Neuronal stem cell (in vitro differentiated cells): ENCODE results near the gene USP44.

Experiments used
- DNase-seq: peaks from one replicate; pipeline ENCODE4 v3.0.0-alpha.2; 2013; ENCODE audit warnings: low spot score
- H2AFZ ChIP-seq: one replicate; pipeline ENCODE4 v1.6.1; 2013; ENCODE audit warnings: mild to moderate bottlenecking, low read length, inconsistent platforms
- H2AK5ac ChIP-seq: 2 replicates; pipeline ENCODE4 v1.6.1; 2013; ENCODE audit warnings: low read depth, mild to moderate bottlenecking, inconsistent platforms, low read length, moderate library complexity, mixed read lengths
- H2BK120ac ChIP-seq: 2 replicates; pipeline ENCODE4 v1.6.1; 2013; ENCODE audit warnings: low read depth, mild to moderate bottlenecking, inconsistent platforms, low read length, moderate library complexity, mixed read lengths
- H2BK12ac ChIP-seq: one replicate; pipeline ENCODE4 v1.6.1; 2013; ENCODE audit warnings: low read length, inconsistent platforms
- H2BK15ac ChIP-seq: 2 replicates; pipeline ENCODE4 v1.6.1; 2013; ENCODE audit warnings: mild to moderate bottlenecking, low read length, inconsistent platforms, mixed read lengths
- H2BK5ac ChIP-seq: one replicate; pipeline ENCODE4 v1.6.1; 2013; ENCODE audit warnings: inconsistent platforms, mild to moderate bottlenecking, low read length, moderate library complexity
- H3K14ac ChIP-seq: one replicate; pipeline ENCODE4 v1.6.1; 2013; ENCODE audit warnings: low read length, inconsistent platforms
- H3K18ac ChIP-seq: 2 replicates; pipeline ENCODE4 v1.6.1; 2013; ENCODE audit warnings: low read length, inconsistent platforms
- H3K23ac ChIP-seq: 2 replicates; pipeline ENCODE4 v1.6.1; 2013; ENCODE audit warnings: low read depth, mild to moderate bottlenecking, mixed read lengths, low read length, inconsistent platforms; ENCODE audit not compliant: poor library complexity
- H3K27ac ChIP-seq: replicated peaks from 3 replicates; pipeline ENCODE4 v1.5.1; 2013; ENCODE audit warnings: low read length, inconsistent platforms
- H3K27me3 ChIP-seq, 3 experiments: 2 replicates each; pipeline ENCODE4 v1.6.1; 2013; ENCODE audit warnings: low read length in 3 of 3, mild to moderate bottlenecking in 2 of 3, inconsistent platforms in 1 of 3, low read depth in 1 of 3, mixed read lengths in 1 of 3, moderate library complexity in 1 of 3; ENCODE audit not compliant: control insufficient read depth in 3 of 3, insufficient read depth in 3 of 3
- H3K36me3 ChIP-seq, 2 donors: replicated peaks in 1 of 2; 2 replicates each; pipeline ENCODE4 v1.6.1; 2013; ENCODE audit warnings: low read length in 2 of 2; ENCODE audit not compliant: control insufficient read depth in 2 of 2, insufficient read depth in 2 of 2
- H3K4ac ChIP-seq: 2 replicates; pipeline ENCODE4 v1.6.1; 2013; ENCODE audit warnings: inconsistent platforms, mild to moderate bottlenecking, low read length, moderate library complexity
- H3K4me1 ChIP-seq, 2 donors: 1 replicate in 1 of 2; 2 replicates in 1 of 2; pipeline ENCODE4 v1.6.1; 2013; ENCODE audit warnings: low read length in 2 of 2, low read depth in 1 of 2; ENCODE audit not compliant: control insufficient read depth in 2 of 2, insufficient read depth in 1 of 2
- H3K4me2 ChIP-seq: one replicate; pipeline ENCODE4 v1.6.1; 2013; ENCODE audit warnings: mild to moderate bottlenecking, low read length, inconsistent platforms; ENCODE audit not compliant: insufficient read depth, poor library complexity, severe bottlenecking
- H3K4me3 ChIP-seq, 2 donors: 2 replicates each; pipeline ENCODE4 v1.5.1; 2013; ENCODE audit warnings: low read length in 2 of 2, mild to moderate bottlenecking in 2 of 2, inconsistent platforms in 1 of 2, moderate library complexity in 1 of 2
- H3K79me1 ChIP-seq: one replicate; pipeline ENCODE4 v1.6.1; 2013; ENCODE audit warnings: low read depth, mild to moderate bottlenecking, inconsistent platforms, low read length, moderate library complexity
- H3K9ac ChIP-seq: one replicate; pipeline ENCODE4 v1.6.1; 2013; ENCODE audit warnings: mild to moderate bottlenecking, low read depth, low read length, inconsistent platforms; ENCODE audit not compliant: poor library complexity
- H3K9me3 ChIP-seq, 2 donors: replicated peaks in 1 of 2; 2 replicates each; pipeline versions ENCODE3 to v1.6.1; 2013; ENCODE audit warnings: low read length in 2 of 2, mild to moderate bottlenecking in 2 of 2, inconsistent platforms in 1 of 2, low read depth in 1 of 2, mixed read lengths in 1 of 2, moderate library complexity in 1 of 2; ENCODE audit not compliant: control insufficient read depth in 2 of 2, insufficient read depth in 1 of 2
- H4K8ac ChIP-seq: one replicate; pipeline ENCODE4 v1.6.1; 2013; ENCODE audit warnings: low read depth, mild to moderate bottlenecking, inconsistent platforms, low read length, moderate library complexity
- H4K91ac ChIP-seq: one replicate; pipeline ENCODE4 v1.6.1; 2013; ENCODE audit warnings: low read length, low read depth, mild to moderate bottlenecking, inconsistent platforms; ENCODE audit not compliant: poor library complexity
- WGBS, 2 donors: extraction: QIAGEN DNeasy Blood & Tissue Kit; methylation state at CpG; one replicate each; pipeline ENCODE4 v1.1.7; 2013; ENCODE audit warnings: missing lambda C conversion rate in 2 of 2, mixed read lengths in 1 of 2; ENCODE audit not compliant: insufficient read length in 2 of 2, insufficient replicate concordance in 1 of 2; ENCODE audit errors: extremely low coverage in 2 of 2; 5-methylcytosine and 5-hydroxymethylcytosine counted together

The USP44 gene

GRCh38 chr12:95532851-95533250 is 18.4 kb downstream of the USP44 start:
- Histone ChIP-seq H4K91ac (no peak overlapping the region), H3K18ac (no peak overlapping the region), H2BK120ac (no peak overlapping the region), H2AFZ (no peak overlapping the region), H3K4me1 (peaks cover 0 to 2% of the 10 kb centered on the region in 2 donors), H3K14ac (no peak overlapping the region), H3K4ac (no peak overlapping the region), H2AK5ac (no peak overlapping the region), H3K27me3 (peaks cover 0 to 8% (median 0%) of the 10 kb centered on the region in 3 experiments), H3K79me1 (peaks cover 9% of the 10 kb centered on the region), H3K4me2 (no peak overlapping the region), H4K8ac (no peak overlapping the region), H3K4me3 (no peak overlapping the region), H3K36me3 (peaks cover 0 to 20% of the 10 kb centered on the region in 2 donors), H3K9ac (no peak overlapping the region), H2BK15ac (no peak overlapping the region), H2BK5ac (no peak overlapping the region), H3K27ac (no peak overlapping the region), H3K23ac (no peak overlapping the region), H3K9me3 (no peaks in the 10 kb centered on the region), H2BK12ac (no peak overlapping the region)
- DNase-seq, result no peak
- no CpG with 5 or more reads among the region's 5 CpGs for WGBS, 2 donors

GRCh38 chr12:95529693-95530225 is 21.5 kb downstream of the USP44 start:
- H3K4ac ChIP-seq, result no peak overlapping the region
- no peak overlapping the region for H2BK12ac ChIP-seq
- peaks cover 12% of the 10 kb centered on the region for H3K79me1 ChIP-seq
- H2AFZ ChIP-seq, result no peak overlapping the region
- H2BK15ac ChIP-seq, result no peak overlapping the region
- no peak overlapping the region for H2BK120ac ChIP-seq
- H3K4me1 ChIP-seq, result no peaks in the 10 kb centered on the region
- H3K18ac ChIP-seq, result no peak overlapping the region
- H4K8ac ChIP-seq, result no peak overlapping the region
- no peak overlapping the region for H3K27ac ChIP-seq
- peaks cover 0 to 23% of the 10 kb centered on the region in 2 donors for H3K36me3 ChIP-seq
- no peak overlapping the region for H4K91ac ChIP-seq
- no peak for DNase-seq
- WGBS, 2 donors, result no CpG with 5 or more reads among the region's 4 CpGs
- H2BK5ac ChIP-seq, result no peak overlapping the region
- no peaks in the 10 kb centered on the region for H3K27me3 ChIP-seq
- no peak overlapping the region for H3K4me3 ChIP-seq
- no peak overlapping the region for H3K9ac ChIP-seq
- H3K4me2 ChIP-seq, result no peak overlapping the region
- no peak overlapping the region for H3K23ac ChIP-seq
- H2AK5ac ChIP-seq, result no peak overlapping the region
- no peak overlapping the region for H3K14ac ChIP-seq
- H3K9me3 ChIP-seq, result peaks cover 0 to 3% of the 10 kb centered on the region in 2 donors

GRCh38 chr12:95528431-95528830 is 22.8 kb downstream of the USP44 start:
- H3K9ac ChIP-seq, result no peak overlapping the region
- H3K79me1 ChIP-seq, result peaks cover 7% of the 10 kb centered on the region
- H3K4ac ChIP-seq, result no peak overlapping the region
- H4K8ac ChIP-seq, result no peak overlapping the region
- peak overlapping the region; percentile 0 for H2AFZ ChIP-seq
- H3K4me1 ChIP-seq, result no peaks in the 10 kb centered on the region
- H3K23ac ChIP-seq, result no peak overlapping the region
- no peaks in the 10 kb centered on the region for H3K27me3 ChIP-seq
- H2AK5ac ChIP-seq, result no peak overlapping the region
- WGBS, 2 donors, result no CpG with 5 or more reads among the region's 4 CpGs
- no peak overlapping the region for H3K4me3 ChIP-seq
- H3K9me3 ChIP-seq, result peaks cover 0 to 3% of the 10 kb centered on the region in 2 donors
- no peak overlapping the region for H3K27ac ChIP-seq
- no peak overlapping the region for H2BK12ac ChIP-seq
- no peak overlapping the region for H3K18ac ChIP-seq
- no peak overlapping the region for H2BK5ac ChIP-seq
- no peak overlapping the region for H4K91ac ChIP-seq
- H3K36me3 ChIP-seq, result peaks cover 0 to 23% of the 10 kb centered on the region in 2 donors
- H3K14ac ChIP-seq, result no peak overlapping the region
- no peak overlapping the region for H2BK15ac ChIP-seq
- no peak for DNase-seq
- H2BK120ac ChIP-seq, result no peak overlapping the region
- no peak overlapping the region for H3K4me2 ChIP-seq

- no CpG with 5 or more reads among the region's 8 CpGs for WGBS, 2 donors
- Histone ChIP-seq H3K4me2 (no peak overlapping the region), H3K14ac (no peak overlapping the region), H3K27me3 (no peaks in the 10 kb centered on the region), H4K8ac (no peak overlapping the region), H3K79me1 (peaks cover 3% of the 10 kb centered on the region), H3K4ac (no peak overlapping the region), H2BK12ac (no peak overlapping the region), H3K9ac (no peak overlapping the region), H3K4me1 (no peaks in the 10 kb centered on the region), H2AK5ac (no peak overlapping the region), H2BK15ac (no peak overlapping the region), H3K18ac (no peak overlapping the region), H3K27ac (no peak overlapping the region), H2BK5ac (no peak overlapping the region), H2AFZ (no peak overlapping the region), H4K91ac (no peak overlapping the region), H2BK120ac (no peak overlapping the region), H3K4me3 (no peak overlapping the region), H3K23ac (no peak overlapping the region), H3K36me3 (peaks cover 0 to 32% of the 10 kb centered on the region in 2 donors), H3K9me3 (peaks cover 0 to 3% of the 10 kb centered on the region in 2 donors)
- no peak for DNase-seq
Observed at GRCh38 chr12:95522692-95523091, 28.6 kb downstream of the USP44 start.
